ENCODE data around the gene COMP.

GRCh38 chr19:18788529-18789421 lies 2.3 kb downstream of the COMP start:
- TF ChIP-seq POLR2A (IDR thresholded peaks at IDR 0.05) (no peak), POLR2AphosphoS5 (IDR thresholded peaks at IDR 0.05) (no peak)
- TF ChIP-seq, protein P1, sequence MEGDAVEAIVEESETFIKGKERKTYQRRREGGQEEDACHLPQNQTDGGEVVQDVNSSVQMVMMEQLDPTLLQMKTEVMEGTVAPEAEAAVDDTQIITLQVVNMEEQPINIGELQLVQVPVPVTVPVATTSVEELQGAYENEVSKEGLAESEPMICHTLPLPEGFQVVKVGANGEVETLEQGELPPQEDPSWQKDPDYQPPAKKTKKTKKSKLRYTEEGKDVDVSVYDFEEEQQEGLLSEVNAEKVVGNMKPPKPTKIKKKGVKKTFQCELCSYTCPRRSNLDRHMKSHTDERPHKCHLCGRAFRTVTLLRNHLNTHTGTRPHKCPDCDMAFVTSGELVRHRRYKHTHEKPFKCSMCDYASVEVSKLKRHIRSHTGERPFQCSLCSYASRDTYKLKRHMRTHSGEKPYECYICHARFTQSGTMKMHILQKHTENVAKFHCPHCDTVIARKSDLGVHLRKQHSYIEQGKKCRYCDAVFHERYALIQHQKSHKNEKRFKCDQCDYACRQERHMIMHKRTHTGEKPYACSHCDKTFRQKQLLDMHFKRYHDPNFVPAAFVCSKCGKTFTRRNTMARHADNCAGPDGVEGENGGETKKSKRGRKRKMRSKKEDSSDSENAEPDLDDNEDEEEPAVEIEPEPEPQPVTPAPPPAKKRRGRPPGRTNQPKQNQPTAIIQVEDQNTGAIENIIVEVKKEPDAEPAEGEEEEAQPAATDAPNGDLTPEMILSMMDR (IDR thresholded peaks at IDR 0.05), result no peak
